ENCODE results near the gene RBM19.

DNA sequence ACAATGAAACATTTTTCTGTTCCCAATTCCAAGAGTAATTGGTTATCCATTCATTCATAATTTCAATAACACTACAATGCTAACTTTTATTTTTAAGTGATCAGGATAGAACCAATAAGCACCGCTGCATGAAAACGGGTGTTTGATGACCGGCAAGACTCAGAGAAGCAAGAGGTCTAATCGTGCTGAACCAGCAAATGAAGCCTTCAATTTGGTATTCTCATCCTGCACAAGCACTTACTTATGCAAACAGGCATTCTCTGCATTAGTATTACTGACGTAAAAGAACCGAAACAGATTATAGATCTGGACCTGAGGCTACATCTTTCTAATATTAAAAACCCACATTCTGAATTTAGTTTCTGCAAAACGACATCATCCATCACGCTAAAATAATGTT is 67.7 kb downstream of the RBM19 start:
- TF ChIP-seq, protein P1, sequence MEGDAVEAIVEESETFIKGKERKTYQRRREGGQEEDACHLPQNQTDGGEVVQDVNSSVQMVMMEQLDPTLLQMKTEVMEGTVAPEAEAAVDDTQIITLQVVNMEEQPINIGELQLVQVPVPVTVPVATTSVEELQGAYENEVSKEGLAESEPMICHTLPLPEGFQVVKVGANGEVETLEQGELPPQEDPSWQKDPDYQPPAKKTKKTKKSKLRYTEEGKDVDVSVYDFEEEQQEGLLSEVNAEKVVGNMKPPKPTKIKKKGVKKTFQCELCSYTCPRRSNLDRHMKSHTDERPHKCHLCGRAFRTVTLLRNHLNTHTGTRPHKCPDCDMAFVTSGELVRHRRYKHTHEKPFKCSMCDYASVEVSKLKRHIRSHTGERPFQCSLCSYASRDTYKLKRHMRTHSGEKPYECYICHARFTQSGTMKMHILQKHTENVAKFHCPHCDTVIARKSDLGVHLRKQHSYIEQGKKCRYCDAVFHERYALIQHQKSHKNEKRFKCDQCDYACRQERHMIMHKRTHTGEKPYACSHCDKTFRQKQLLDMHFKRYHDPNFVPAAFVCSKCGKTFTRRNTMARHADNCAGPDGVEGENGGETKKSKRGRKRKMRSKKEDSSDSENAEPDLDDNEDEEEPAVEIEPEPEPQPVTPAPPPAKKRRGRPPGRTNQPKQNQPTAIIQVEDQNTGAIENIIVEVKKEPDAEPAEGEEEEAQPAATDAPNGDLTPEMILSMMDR (IDR thresholded peaks at IDR 0.05), result no peak
- no peak for TF ChIP-seq POLR2A (IDR thresholded peaks at IDR 0.05)
